Chondrocyte (in vitro differentiated cells): ENCODE results near the gene SUPV3L1. TPM values are rescaled to one million over a fixed set of nuclear protein-coding genes. Genes with fewer than 3 reads are reported as not detected.

ENCODE experiments used
- DNase-seq: peaks from one replicate; pipeline ENCODE4 v3.0.0; 2021; ENCODE audit warnings: mixed read lengths, low spot score
- H3K27ac Mint-ChIP-seq: one replicate; pipeline ENCODE4 v1.8.0; 2021; ENCODE audit warnings: mild to moderate bottlenecking, moderate library complexity, mixed read lengths; ENCODE audit not compliant: unreplicated experiment
- H3K27me3 Mint-ChIP-seq: 2 replicates; pipeline ENCODE4 v1.8.0; 2021; ENCODE audit warnings: low read depth, mixed read lengths
- H3K36me3 Mint-ChIP-seq: 2 replicates; pipeline ENCODE4 v1.8.0; 2021; ENCODE audit warnings: low read depth, mixed read lengths
- H3K4me1 Mint-ChIP-seq: 2 replicates; pipeline ENCODE4 v1.8.0; 2021; ENCODE audit warnings: low read depth, mild to moderate bottlenecking, mixed read lengths
- H3K4me3 Mint-ChIP-seq: one replicate; pipeline ENCODE4 v1.8.0; 2021; ENCODE audit warnings: mild to moderate bottlenecking, moderate library complexity, mixed read lengths; ENCODE audit not compliant: unreplicated experiment
- H3K9me3 Mint-ChIP-seq: 2 replicates; pipeline ENCODE4 v1.8.0; 2021; ENCODE audit warnings: low read depth, mixed read lengths
- total RNA-seq: library from RNA; stranded (reverse); gene quantifications from 3 replicates; pipeline ENCODE4 v1.2.1, GENCODE V29; 2021
- TF ChIP-seq, protein P1 (sequence below): fragments of 200-600 bp; sonication (generic); IDR thresholded peaks from 2 replicates; pipeline ENCODE4 v1.5.0; 2021; ENCODE audit warnings: antibody characterized with exemption, mild to moderate bottlenecking, moderate library complexity

SUPV3L1 gene
- total RNA-seq, 1 donor from 2014 or later: 24.1 TPM

DNA sequence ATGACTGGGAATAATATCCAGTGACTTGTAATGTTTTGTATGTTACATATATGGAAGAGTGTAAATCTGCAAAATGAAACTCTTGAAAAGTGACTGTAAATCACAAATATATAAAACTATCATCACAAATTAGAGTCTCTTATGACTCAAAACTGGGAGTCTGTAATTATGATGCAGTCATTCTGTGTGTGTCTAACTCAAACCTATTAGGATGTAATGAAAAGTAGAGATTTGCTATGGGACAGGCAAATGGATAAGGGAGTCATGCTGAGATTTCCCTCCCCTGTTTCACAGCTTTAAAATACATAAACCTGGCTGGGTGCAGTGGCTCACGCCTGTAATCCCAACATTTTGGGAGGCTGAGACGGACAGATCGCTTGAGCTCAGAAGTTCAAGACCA, 31.5 kb downstream of the SUPV3L1 start:
- H3K27me3 Mint-ChIP-seq: no peaks in the 10 kb centered on the region
- no peak overlapping the region for H3K4me3 Mint-ChIP-seq
- peaks cover 18% of the 10 kb centered on the region for H3K4me1 Mint-ChIP-seq
- peaks cover 6% of the 10 kb centered on the region for H3K9me3 Mint-ChIP-seq
- no peak for DNase-seq
- TF ChIP-seq, protein P1, sequence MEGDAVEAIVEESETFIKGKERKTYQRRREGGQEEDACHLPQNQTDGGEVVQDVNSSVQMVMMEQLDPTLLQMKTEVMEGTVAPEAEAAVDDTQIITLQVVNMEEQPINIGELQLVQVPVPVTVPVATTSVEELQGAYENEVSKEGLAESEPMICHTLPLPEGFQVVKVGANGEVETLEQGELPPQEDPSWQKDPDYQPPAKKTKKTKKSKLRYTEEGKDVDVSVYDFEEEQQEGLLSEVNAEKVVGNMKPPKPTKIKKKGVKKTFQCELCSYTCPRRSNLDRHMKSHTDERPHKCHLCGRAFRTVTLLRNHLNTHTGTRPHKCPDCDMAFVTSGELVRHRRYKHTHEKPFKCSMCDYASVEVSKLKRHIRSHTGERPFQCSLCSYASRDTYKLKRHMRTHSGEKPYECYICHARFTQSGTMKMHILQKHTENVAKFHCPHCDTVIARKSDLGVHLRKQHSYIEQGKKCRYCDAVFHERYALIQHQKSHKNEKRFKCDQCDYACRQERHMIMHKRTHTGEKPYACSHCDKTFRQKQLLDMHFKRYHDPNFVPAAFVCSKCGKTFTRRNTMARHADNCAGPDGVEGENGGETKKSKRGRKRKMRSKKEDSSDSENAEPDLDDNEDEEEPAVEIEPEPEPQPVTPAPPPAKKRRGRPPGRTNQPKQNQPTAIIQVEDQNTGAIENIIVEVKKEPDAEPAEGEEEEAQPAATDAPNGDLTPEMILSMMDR: no peak
- H3K36me3 Mint-ChIP-seq: peaks cover 15% of the 10 kb centered on the region
- no peak overlapping the region for H3K27ac Mint-ChIP-seq

DNA sequence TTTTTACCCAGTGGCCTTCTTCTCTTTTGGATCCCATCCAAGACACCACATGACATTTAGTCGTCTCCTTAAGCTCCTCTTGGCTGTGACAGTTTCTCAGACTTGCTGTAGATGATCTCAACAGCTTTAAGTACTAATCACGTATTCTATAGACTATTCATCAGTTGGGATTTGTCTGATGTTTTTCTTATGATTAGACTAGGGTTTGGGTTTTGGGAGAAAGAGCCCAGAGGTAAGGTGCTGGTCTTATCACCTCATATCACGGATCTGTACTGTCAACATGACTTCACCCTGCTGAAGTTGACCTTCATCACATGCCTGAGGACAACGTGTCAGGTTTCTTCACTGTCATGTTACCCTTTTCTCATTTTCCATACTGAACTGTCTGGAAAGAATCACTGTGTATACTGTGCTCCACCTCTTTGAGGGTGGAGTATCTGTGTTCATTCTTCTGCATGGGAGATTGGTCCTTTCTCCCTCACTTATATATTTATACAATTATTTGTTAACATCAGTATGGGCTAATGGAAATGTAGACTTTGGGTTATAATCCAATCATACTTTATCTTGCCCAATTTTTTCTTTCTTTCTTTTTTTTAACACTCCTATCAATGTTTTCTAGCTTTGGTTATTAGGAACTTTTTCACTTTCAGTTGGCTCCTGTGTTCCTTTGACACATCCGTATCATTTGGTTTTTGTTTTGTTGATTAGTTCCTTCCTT, 33.7 kb downstream of the SUPV3L1 start:
- Mint-ChIP-seq H3K27me3 (no peaks in the 10 kb centered on the region), H3K4me3 (no peak overlapping the region), H3K27ac (no peak overlapping the region), H3K9me3 (peaks cover 6% of the 10 kb centered on the region), H3K36me3 (peaks cover 4% of the 10 kb centered on the region), H3K4me1 (peaks cover 28% of the 10 kb centered on the region)
- TF ChIP-seq, protein P1: no peak
- DNase-seq: no peak

DNA sequence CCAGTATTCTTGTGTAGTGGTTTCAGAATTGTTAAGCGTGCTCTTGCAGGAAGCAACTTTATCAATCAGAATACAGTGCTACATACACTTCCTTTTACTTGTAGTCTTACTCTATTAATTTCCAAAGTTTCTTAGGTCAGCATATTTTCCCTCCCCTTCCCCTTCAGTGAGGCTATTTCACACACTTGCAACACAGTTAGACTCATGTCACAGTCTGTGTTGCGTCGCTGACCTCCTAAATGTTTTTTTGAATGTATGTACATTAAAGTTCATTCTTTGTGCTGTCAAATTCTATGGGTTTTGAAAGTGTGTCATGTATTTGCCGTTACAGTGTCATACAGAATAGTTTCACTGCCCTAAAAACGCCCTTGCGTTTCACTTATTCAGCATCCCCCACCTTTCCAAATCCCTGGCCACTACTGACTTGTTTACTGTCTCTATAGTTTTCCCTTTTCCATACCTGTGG, 34.7 kb downstream of the SUPV3L1 start:
- Mint-ChIP-seq H3K9me3 (peaks cover 6% of the 10 kb centered on the region), H3K27me3 (no peaks in the 10 kb centered on the region), H3K36me3 (no peaks in the 10 kb centered on the region), H3K27ac (no peak overlapping the region), H3K4me1 (peaks cover 32% of the 10 kb centered on the region), H3K4me3 (no peak overlapping the region)
- TF ChIP-seq, protein P1: no peak
- no peak for DNase-seq

DNA sequence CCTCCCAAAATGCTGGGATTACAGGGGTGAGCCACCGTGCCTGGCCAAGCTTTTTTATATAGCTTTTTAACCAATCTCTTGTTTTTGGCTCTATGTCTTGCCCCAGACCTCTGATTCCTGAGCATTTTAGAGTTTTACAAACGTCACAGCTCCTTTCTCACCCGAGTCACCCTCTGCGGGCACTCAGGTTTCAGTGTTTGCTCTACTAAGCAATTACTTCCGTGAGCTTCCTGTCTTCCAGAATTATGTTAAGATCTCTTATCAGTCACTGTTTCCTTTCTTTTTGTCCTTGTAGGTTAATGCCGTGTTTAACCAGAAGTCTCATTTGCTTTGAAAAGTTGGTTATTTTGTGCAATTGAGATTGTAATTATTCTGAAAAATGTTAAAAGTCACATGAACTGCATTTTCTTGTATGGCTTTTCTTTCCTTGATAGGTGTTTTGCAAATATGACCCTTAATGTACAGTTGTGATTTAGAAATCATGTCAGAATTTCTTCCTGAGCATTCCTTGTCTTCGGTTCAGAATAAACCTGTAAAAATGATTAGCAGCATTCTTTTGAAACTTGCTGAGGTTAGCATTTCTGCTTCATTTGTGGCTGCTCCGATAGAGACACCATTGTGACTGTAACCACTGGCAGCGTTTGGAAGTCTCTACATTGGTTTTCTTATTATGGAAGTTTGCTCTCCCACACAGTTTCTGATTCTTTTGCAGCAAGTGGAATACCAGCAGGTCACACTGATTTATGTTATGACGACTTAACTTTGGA, 35.6 kb downstream of the SUPV3L1 start:
- peaks cover 35% of the 10 kb centered on the region for H3K4me1 Mint-ChIP-seq
- H3K36me3 Mint-ChIP-seq: no peaks in the 10 kb centered on the region
- H3K4me3 Mint-ChIP-seq: no peak overlapping the region
- H3K9me3 Mint-ChIP-seq: peaks cover 6% of the 10 kb centered on the region
- no peaks in the 10 kb centered on the region for H3K27me3 Mint-ChIP-seq
- TF ChIP-seq, protein P1: no peak
- no peak for DNase-seq
- H3K27ac Mint-ChIP-seq: peak overlapping the region; percentile 82

DNA sequence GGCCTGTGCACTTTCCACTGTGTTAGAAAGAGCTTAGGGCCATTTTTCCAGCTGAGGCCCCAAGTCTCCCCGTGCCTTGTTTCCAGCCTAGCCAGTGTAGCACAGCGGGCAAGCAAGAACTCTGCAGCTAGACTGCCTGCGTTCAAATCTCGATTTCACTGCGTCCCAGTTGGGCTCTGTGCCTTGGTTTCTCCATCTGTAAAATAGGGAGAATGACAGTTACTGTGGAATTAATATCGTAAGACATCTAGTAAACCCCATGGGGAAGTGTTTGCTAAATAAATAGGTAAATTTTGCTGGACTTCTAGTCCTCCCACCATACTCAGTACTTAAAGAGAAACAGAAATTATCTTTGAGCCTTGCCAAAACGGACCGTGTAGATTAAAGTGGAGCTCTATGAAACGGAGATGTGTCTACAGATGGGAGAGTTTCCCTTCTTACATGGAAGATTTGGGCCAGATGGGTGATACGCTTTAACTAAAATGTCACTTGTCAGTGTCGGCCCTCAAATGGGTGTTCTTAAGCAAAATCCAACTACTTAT, 36.6 kb downstream of the SUPV3L1 start:
- Mint-ChIP-seq H3K36me3 (no peaks in the 10 kb centered on the region), H3K4me3 (no peak overlapping the region), H3K4me1 (peaks cover 35% of the 10 kb centered on the region), H3K27ac (peak overlapping the region; percentile 82), H3K27me3 (no peaks in the 10 kb centered on the region), H3K9me3 (peaks cover 6% of the 10 kb centered on the region)
- TF ChIP-seq, protein P1: no peak
- DNase-seq: no peak
